CD4-positive, CD25-positive, alpha-beta regulatory T cell (primary cell): ENCODE measurements around the gene SLCO4C1. TPM values are rescaled to one million over a fixed set of nuclear protein-coding genes. Genes with fewer than 3 reads are reported as not detected.

Experiments used
- ATAC-seq, 2 donors: fragments of 150-1000 bp; cut with Tn5 transposase; one replicate each; pipeline ENCODE4 v1.10.0; 2021; ENCODE audit warnings: low read depth in 2 of 2, moderate number of reproducible peaks in 2 of 2, moderate library complexity in 1 of 2
- DNase-seq, 3 donors: peaks; one replicate each; pipeline versions ENCODE4 v3.0.0 to v3.0.0-alpha.2; 2012 to 2022; ENCODE audit warnings: mixed read lengths in 1 of 3
- H3K27ac ChIP-seq: one replicate; pipeline ENCODE4 v1.7.0; 2013; ENCODE audit warnings: mild to moderate bottlenecking, low read length; ENCODE audit not compliant: insufficient read depth, poor library complexity, severe bottlenecking
- H3K27me3 ChIP-seq: one replicate; pipeline ENCODE4 v1.7.0; 2013; ENCODE audit warnings: low read length; ENCODE audit not compliant: control insufficient read depth, insufficient read depth
- H3K36me3 ChIP-seq: one replicate; pipeline ENCODE4 v1.7.0; 2013; ENCODE audit warnings: mild to moderate bottlenecking, low read length, moderate library complexity; ENCODE audit not compliant: control insufficient read depth, insufficient read depth
- H3K4me1 ChIP-seq: 2 replicates; pipeline ENCODE4 v1.7.0; 2013; ENCODE audit warnings: mild to moderate bottlenecking, low read length; ENCODE audit not compliant: insufficient read depth, control insufficient read depth, poor library complexity, severe bottlenecking
- H3K4me3 ChIP-seq: one replicate; pipeline ENCODE4 v1.7.0; 2013; ENCODE audit warnings: low read depth, mild to moderate bottlenecking, low read length, moderate library complexity
- H3K9me3 ChIP-seq, 2 experiments: 1 replicate in 1 of 2; 2 replicates in 1 of 2; pipeline ENCODE4 v1.7.0; 2013; ENCODE audit warnings: low read length in 2 of 2, mild to moderate bottlenecking in 1 of 2, moderate library complexity in 1 of 2; ENCODE audit not compliant: control insufficient read depth in 2 of 2
- H3K27ac Mint-ChIP-seq, 3 donors: one replicate each; pipeline ENCODE4 v1.8.0; 2020 to 2022; ENCODE audit warnings: mild to moderate bottlenecking in 3 of 3, mixed read lengths in 3 of 3, moderate library complexity in 2 of 3
- H3K27me3 Mint-ChIP-seq: one replicate; pipeline ENCODE4 v1.8.0; 2022; ENCODE audit warnings: mild to moderate bottlenecking, mixed read lengths
- H3K36me3 Mint-ChIP-seq: one replicate; pipeline ENCODE4 v1.8.0; 2020; ENCODE audit warnings: mixed read lengths
- H3K4me1 Mint-ChIP-seq, 4 donors: one replicate each; pipeline ENCODE4 v1.8.0; 2020 to 2022; ENCODE audit warnings: mixed read lengths in 4 of 4, mild to moderate bottlenecking in 1 of 4
- H3K4me3 Mint-ChIP-seq, 4 donors: one replicate each; pipeline ENCODE4 v1.8.0; 2020 to 2022; ENCODE audit warnings: mild to moderate bottlenecking in 4 of 4, mixed read lengths in 4 of 4, moderate library complexity in 3 of 4
- H3K9me3 Mint-ChIP-seq, 7 donors: one replicate each; pipeline ENCODE4 v1.8.0; 2020 to 2022; ENCODE audit warnings: mixed read lengths in 7 of 7, mild to moderate bottlenecking in 3 of 7, moderate library complexity in 2 of 7
- polyA plus RNA-seq, 4 donors: library from polyadenylated mRNA; unstranded; fragments of 300-500 nt; fragmentation: Illumina TruSeq; gene quantifications; one replicate each; pipeline ENCODE4 v1.2.3, GENCODE V29; 2021
- total RNA-seq: library from RNA; stranded (reverse); gene quantifications from one replicate; pipeline ENCODE4 v1.2.3, GENCODE V29; 2022

SLCO4C1 gene
- total and polyA plus RNA-seq, 5 donors from 2014 or later: not detected

- no peaks in the 10 kb centered on the region for H3K9me3 ChIP-seq
- no peak overlapping the region for H3K27ac ChIP-seq
- no peak for ATAC-seq
- H3K4me3 ChIP-seq: no peak overlapping the region
- Mint-ChIP-seq H3K9me3 (peaks cover 0 to 4% (median 0%) of the 10 kb centered on the region in 7 donors), H3K4me3 (no peak overlapping the region), H3K27me3 (no peaks in the 10 kb centered on the region), H3K4me1 (no peaks in the 10 kb centered on the region), H3K27ac (no peak overlapping the region), H3K36me3 (no peaks in the 10 kb centered on the region)
- H3K36me3 ChIP-seq: no peaks in the 10 kb centered on the region
- H3K4me1 ChIP-seq: no peaks in the 10 kb centered on the region
- no peak for DNase-seq
- H3K27me3 ChIP-seq: no peaks in the 10 kb centered on the region
These were observed 33.4 kb downstream of the SLCO4C1 start for GRCh38 chr5:102262688-102263087.

- Mint-ChIP-seq H3K27ac (no peak overlapping the region), H3K36me3 (no peaks in the 10 kb centered on the region), H3K27me3 (no peaks in the 10 kb centered on the region), H3K4me3 (no peak overlapping the region), H3K9me3 (peaks cover 0 to 2% (median 0%) of the 10 kb centered on the region in 7 donors), H3K4me1 (no peaks in the 10 kb centered on the region)
- ATAC-seq (no peak), DNase-seq (no peak)
- Histone ChIP-seq H3K27me3 (no peaks in the 10 kb centered on the region), H3K4me3 (no peak overlapping the region), H3K36me3 (no peaks in the 10 kb centered on the region), H3K9me3 (no peaks in the 10 kb centered on the region), H3K27ac (no peak overlapping the region), H3K4me1 (no peaks in the 10 kb centered on the region)
These were observed 46.7 kb downstream of the SLCO4C1 start for GRCh38 chr5:102249381-102249780.

- H3K36me3 ChIP-seq: no peaks in the 10 kb centered on the region
These were observed 52.9 kb downstream of the SLCO4C1 start for GRCh38 chr5:102243213-102243612.

GRCh38 chr5:102241809-102242421 lies 54.2 kb downstream of the SLCO4C1 start:
- Histone ChIP-seq H3K9me3 (no peaks in the 10 kb centered on the region), H3K4me3 (no peak overlapping the region), H3K27me3 (no peaks in the 10 kb centered on the region), H3K27ac (no peak overlapping the region), H3K4me1 (no peaks in the 10 kb centered on the region), H3K36me3 (no peaks in the 10 kb centered on the region)
- no peaks in the 10 kb centered on the region for H3K4me1 Mint-ChIP-seq
- H3K27me3 Mint-ChIP-seq: no peaks in the 10 kb centered on the region
- DNase-seq (no peak), ATAC-seq (no peak)
- H3K9me3 Mint-ChIP-seq: peaks cover 0 to 5% (median 0%) of the 10 kb centered on the region in 7 donors
- no peak overlapping the region for H3K4me3 Mint-ChIP-seq
- H3K36me3 Mint-ChIP-seq: no peaks in the 10 kb centered on the region
- H3K27ac Mint-ChIP-seq: no peak overlapping the region

More at GRCh38 chr5:102243213-102243612, 52.9 kb downstream of the SLCO4C1 start:
- Histone ChIP-seq H3K27ac (no peak overlapping the region), H3K4me1 (no peaks in the 10 kb centered on the region), H3K9me3 (no peaks in the 10 kb centered on the region), H3K27me3 (no peaks in the 10 kb centered on the region), H3K4me3 (no peak overlapping the region)
- no peak overlapping the region for H3K27ac Mint-ChIP-seq
- H3K36me3 Mint-ChIP-seq: no peaks in the 10 kb centered on the region
- no peaks in the 10 kb centered on the region for H3K4me1 Mint-ChIP-seq
- peaks cover 0 to 5% (median 0%) of the 10 kb centered on the region in 7 donors for H3K9me3 Mint-ChIP-seq
- DNase-seq: no peak
- H3K27me3 Mint-ChIP-seq: no peaks in the 10 kb centered on the region
- H3K4me3 Mint-ChIP-seq: no peak overlapping the region
- no peak for ATAC-seq

GRCh38 chr5:102231693-102232619 lies 64.1 kb downstream of the SLCO4C1 start:
- Mint-ChIP-seq H3K27me3 (no peaks in the 10 kb centered on the region), H3K4me1 (peaks cover 0 to 3% (median 0%) of the 10 kb centered on the region in 4 donors), H3K4me3 (no peak overlapping the region), H3K36me3 (no peaks in the 10 kb centered on the region), H3K27ac (no peak overlapping the region), H3K9me3 (no peaks in the 10 kb centered on the region)
- Histone ChIP-seq H3K27me3 (no peaks in the 10 kb centered on the region), H3K4me1 (no peaks in the 10 kb centered on the region), H3K4me3 (no peak overlapping the region), H3K27ac (no peak overlapping the region), H3K9me3 (no peaks in the 10 kb centered on the region), H3K36me3 (no peaks in the 10 kb centered on the region)
- ATAC-seq (no peak), DNase-seq (peak in 1 of 3 donors; percentile 1)

GRCh38 chr5:102229685-102230084 lies 66.4 kb downstream of the SLCO4C1 start:
- H3K9me3 Mint-ChIP-seq: no peaks in the 10 kb centered on the region
- H3K9me3 ChIP-seq: no peaks in the 10 kb centered on the region
- H3K27me3 ChIP-seq: no peaks in the 10 kb centered on the region
- H3K4me3 Mint-ChIP-seq: no peak overlapping the region
- H3K27me3 Mint-ChIP-seq: no peaks in the 10 kb centered on the region
- H3K27ac ChIP-seq: no peak overlapping the region
- H3K4me3 ChIP-seq: no peak overlapping the region
- no peaks in the 10 kb centered on the region for H3K4me1 ChIP-seq
- no peak for ATAC-seq
- H3K27ac Mint-ChIP-seq: no peak overlapping the region
- peaks cover 0 to 3% (median 0%) of the 10 kb centered on the region in 4 donors for H3K4me1 Mint-ChIP-seq
- no peak for DNase-seq
- H3K36me3 Mint-ChIP-seq: no peaks in the 10 kb centered on the region
- H3K36me3 ChIP-seq: no peaks in the 10 kb centered on the region

- no peak for ATAC-seq
- Mint-ChIP-seq H3K27me3 (peaks cover 5% of the 10 kb centered on the region), H3K4me1 (peaks cover 0 to 3% (median 0%) of the 10 kb centered on the region in 4 donors)
These were observed 69.8 kb downstream of the SLCO4C1 start for GRCh38 chr5:102226321-102226720.

More at GRCh38 chr5:102226321-102226720, 69.8 kb downstream of the SLCO4C1 start:
- H3K36me3 Mint-ChIP-seq: no peaks in the 10 kb centered on the region
- DNase-seq: no peak
- Histone ChIP-seq H3K4me1 (no peaks in the 10 kb centered on the region), H3K4me3 (no peak overlapping the region), H3K36me3 (no peaks in the 10 kb centered on the region), H3K9me3 (no peaks in the 10 kb centered on the region), H3K27me3 (no peaks in the 10 kb centered on the region), H3K27ac (no peak overlapping the region)
- H3K27ac Mint-ChIP-seq: no peak overlapping the region
- no peaks in the 10 kb centered on the region for H3K9me3 Mint-ChIP-seq
- H3K4me3 Mint-ChIP-seq: no peak overlapping the region
